B cell (primary cell): Measurements from ENCODE around the gene FASTK. TPM values are rescaled to one million over a fixed set of nuclear protein-coding genes. Genes with fewer than 3 reads are reported as not detected.

Experiments
- ATAC-seq: fragments of 200-7000 bp; cut with Tn5 transposase; one replicate; pipeline ENCODE4 v1.10.0; 2021; ENCODE audit warnings: low read depth, mild to moderate bottlenecking, moderate number of reproducible peaks, moderate library complexity
- CTCF ChIA-PET: fragments of 350-600 bp; sonication (Branson Sonifier 250); formaldehyde crosslinking; loops from one replicate; lab custom pipeline; 2021; ENCODE audit warnings: antibody characterized with exemption, inconsistent platforms; lab: Charles Lee
- POLR2A ChIA-PET: fragments of 350-600 bp; sonication (Branson Sonifier 250); formaldehyde crosslinking; loops from one replicate; lab custom pipeline; 2021; ENCODE audit warnings: antibody characterized with exemption; lab: Charles Lee
- DNase-seq: peaks from one replicate; pipeline ENCODE4 v3.0.0; 2013
- H2AFZ ChIP-seq: 2 replicates; pipeline ENCODE4 v1.6.1; 2012; ENCODE audit warnings: mild to moderate bottlenecking, low read depth, low read length; ENCODE audit not compliant: insufficient read depth, poor library complexity, severe bottlenecking
- H3K27ac ChIP-seq, 2 donors: 1 replicate in 1 of 2; 2 replicates in 1 of 2; pipeline ENCODE4 v1.5.1; 2012 to 2013; ENCODE audit warnings: low read length in 2 of 2, mild to moderate bottlenecking in 2 of 2, moderate library complexity in 1 of 2
- H3K27me3 ChIP-seq, 4 experiments: fragments of 200-600 bp in 1 of 4; sonication (generic) in 1 of 4; replicated peaks in 1 of 4; 1 replicate in 2 of 4; 2 replicates in 2 of 4; pipeline versions ENCODE4 v1.6.1 to v1.7.0; 2013 to 2016; ENCODE audit warnings: low read length in 3 of 4, mild to moderate bottlenecking in 2 of 4, mixed read lengths in 1 of 4, moderate library complexity in 1 of 4; ENCODE audit not compliant: insufficient read depth in 4 of 4, control insufficient read depth in 3 of 4; ENCODE audit errors: control extremely low read depth in 1 of 4
- H3K36me3 ChIP-seq, 2 experiments: replicated peaks in 1 of 2; 1 replicate in 1 of 2; 2 replicates in 1 of 2; pipeline versions ENCODE4 v1.6.1 to v1.7.1; 2013; ENCODE audit warnings: low read length in 1 of 2; ENCODE audit not compliant: insufficient read depth in 2 of 2, control insufficient read depth in 1 of 2; ENCODE audit errors: control extremely low read depth in 1 of 2, extremely low read depth in 1 of 2
- H3K4me1 ChIP-seq, 2 donors: fragments of 200-600 bp in 1 of 2; sonication (generic) in 1 of 2; 1 replicate in 1 of 2; 2 replicates in 1 of 2; pipeline versions ENCODE4 v1.5.1 to v1.6.1; 2013 to 2017; ENCODE audit warnings: low read length in 2 of 2; ENCODE audit not compliant: control insufficient read depth in 2 of 2, insufficient read depth in 2 of 2
- H3K4me2 ChIP-seq: replicated peaks from 2 replicates; pipeline ENCODE3; 2012; ENCODE audit warnings: mild to moderate bottlenecking, low read depth, low read length; ENCODE audit not compliant: poor library complexity, severe bottlenecking
- H3K4me3 ChIP-seq, 5 experiments: fragments of 200-600 bp in 1 of 5; sonication (generic) in 1 of 5; 1 replicate in 3 of 5; 2 replicates in 2 of 5; pipeline versions ENCODE4 v1.5.1 to v1.7.0; 2011 to 2016; ENCODE audit warnings: low read length in 4 of 5, mild to moderate bottlenecking in 4 of 5, low read depth in 2 of 5, control low read depth in 1 of 5, moderate library complexity in 1 of 5; ENCODE audit not compliant: insufficient read depth in 1 of 5; ENCODE audit errors: control extremely low read depth in 1 of 5, extremely low read depth in 1 of 5
- H3K79me2 ChIP-seq: fragments of 200-600 bp; sonication (generic); one replicate; pipeline ENCODE4 v1.6.0; 2016; ENCODE audit warnings: low read length; ENCODE audit not compliant: control insufficient read depth, insufficient read depth
- H3K9ac ChIP-seq: fragments of 200-600 bp; sonication (generic); 2 replicates; pipeline ENCODE4 v1.6.1; 2017; ENCODE audit warnings: mild to moderate bottlenecking, low read length, moderate library complexity
- H3K9me3 ChIP-seq, 3 donors: one replicate each; pipeline versions ENCODE4 v1.6.1 to v1.7.1; 2013; ENCODE audit warnings: low read length in 2 of 3; ENCODE audit not compliant: control insufficient read depth in 2 of 3, insufficient read depth in 1 of 3; ENCODE audit errors: control extremely low read depth in 1 of 3
- H4K20me1 ChIP-seq: 2 replicates; pipeline ENCODE4 v1.6.0; 2012; ENCODE audit warnings: mild to moderate bottlenecking, low read length; ENCODE audit not compliant: insufficient read depth, control insufficient read depth, poor library complexity, severe bottlenecking
- H3K27ac Mint-ChIP-seq: one replicate; pipeline ENCODE4 v1.8.0; 2021; ENCODE audit warnings: mixed read lengths
- H3K27me3 Mint-ChIP-seq: one replicate; pipeline ENCODE4 v1.8.0; 2021; ENCODE audit warnings: mixed read lengths
- H3K4me1 Mint-ChIP-seq: one replicate; pipeline ENCODE4 v1.8.0; 2021; ENCODE audit warnings: mixed read lengths
- H3K4me3 Mint-ChIP-seq: one replicate; pipeline ENCODE4 v1.8.0; 2021; ENCODE audit warnings: mixed read lengths
- H3K9me3 Mint-ChIP-seq: one replicate; pipeline ENCODE4 v1.8.0; 2022; ENCODE audit warnings: mixed read lengths; ENCODE audit not compliant: insufficient read depth
- CTCF ChIP-seq: fragments of 200-600 bp; IDR thresholded peaks from one replicate; pipeline ENCODE4 v1.8.0; 2022; ENCODE audit warnings: antibody characterized with exemption, mild to moderate bottlenecking
- EZH2 ChIP-seq: IDR thresholded peaks from 2 replicates; pipeline ENCODE4 v1.6.1; 2012; ENCODE audit warnings: borderline replicate concordance, low read depth, mild to moderate bottlenecking, moderate library complexity, low read length; ENCODE audit not compliant: insufficient read depth, poor library complexity, severe bottlenecking
- WGBS: methylation state at CpG from one replicate; pipeline ENCODE4 v1.1.5; 2013; ENCODE audit warnings: missing lambda C conversion rate; ENCODE audit not compliant: insufficient coverage; 5-methylcytosine and 5-hydroxymethylcytosine counted together
- intact Hi-C: fragments of 100-400 bp; cut with micrococcal nuclease; formaldehyde crosslinking; loops from one replicate; pipeline ENCODE4 v1.10.0; 2022
- polyA plus RNA-seq: library from polyadenylated mRNA; depleted of rRNA; stranded (reverse); fragments of >200 nt; gene quantifications from 2 replicates; pipeline ENCODE4 v1.2.3, GENCODE V29; 2012
- total RNA-seq, 2 donors: library from RNA; stranded (reverse); fragments of 120-200 nt in 1 of 2; gene quantifications; 1 replicate in 1 of 2; 2 replicates in 1 of 2; pipeline versions ENCODE4 v1.2.3 to v1.2.4, GENCODE V29; 2013 to 2022

Gene FASTK
- total and polyA plus RNA-seq, 2 donors (not counting 1 experiment from before 2014, with no cell fraction given), result 120 to 258 TPM

DNA sequence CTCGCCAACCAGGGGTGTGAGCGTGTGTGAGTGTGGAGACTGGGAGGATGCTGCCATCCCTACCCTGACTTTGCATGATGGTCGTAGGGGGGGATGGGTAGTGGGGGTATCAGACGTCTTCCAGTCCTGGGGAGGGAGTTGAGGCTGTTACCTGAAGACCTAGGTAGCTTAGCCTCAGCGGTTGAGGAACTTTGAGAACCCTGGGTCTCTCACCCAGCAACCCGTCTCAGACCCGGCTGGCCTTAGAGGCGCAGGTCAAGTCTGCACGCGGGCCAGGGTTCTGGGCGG lies 18.6 kb downstream of the FASTK start:
- H3K27me3 ChIP-seq, result no peaks in the 10 kb centered on the region
- TF ChIP-seq EZH2, result no peak
- no peak for TF ChIP-seq CTCF
- peaks cover 0 to 17% of the 10 kb centered on the region in 2 experiments for H3K36me3 ChIP-seq
- ChIA-PET POLR2A (no interaction called here), CTCF (no interaction called here)
- no peak overlapping the region for H2AFZ ChIP-seq
- H3K4me1 ChIP-seq, result peaks cover 20 to 35% of the 10 kb centered on the region in 2 donors
- no peak overlapping the region for H3K4me2 ChIP-seq
- no peak overlapping the region for H3K4me3 ChIP-seq
- H3K27ac ChIP-seq, result no peak overlapping the region
- no peak overlapping the region for H3K27ac Mint-ChIP-seq
- no peaks in the 10 kb centered on the region for H3K27me3 Mint-ChIP-seq
- DNase-seq (no peak), ATAC-seq (no peak)
- peaks cover 32% of the 10 kb centered on the region for H4K20me1 ChIP-seq
- intact Hi-C loops, result no loop called here
- H3K9me3 Mint-ChIP-seq, result no peaks in the 10 kb centered on the region
- H3K4me1 Mint-ChIP-seq, result peaks cover 35% of the 10 kb centered on the region
- H3K79me2 ChIP-seq, result peaks cover 36% of the 10 kb centered on the region
- H3K9ac ChIP-seq, result no peak overlapping the region
- peak overlapping the region; percentile 57 for H3K4me3 Mint-ChIP-seq
- no peaks in the 10 kb centered on the region for H3K9me3 ChIP-seq
- WGBS, result 99% methylated on average over 8 of the region's 11 CpGs

GRCh38 chr7:151061213-151062110 lies 19.1 kb downstream of the FASTK start:
- Histone ChIP-seq H3K27me3 (no peaks in the 10 kb centered on the region), H3K79me2 (peaks cover 37% of the 10 kb centered on the region), H3K4me2 (peak overlapping the region; percentile 100), H3K9me3 (no peaks in the 10 kb centered on the region), H3K36me3 (peaks cover 0 to 17% of the 10 kb centered on the region in 2 experiments), H3K27ac (no peak overlapping the region), H3K4me1 (peaks cover 23 to 40% of the 10 kb centered on the region in 2 donors), H2AFZ (no peak overlapping the region), H3K9ac (no peak overlapping the region), H4K20me1 (peaks cover 32% of the 10 kb centered on the region), H3K4me3 (no peak overlapping the region)
- no peak for TF ChIP-seq CTCF
- TF ChIP-seq EZH2, result no peak
- ATAC-seq, result no peak
- peak overlapping the region; percentile 57 for H3K4me3 Mint-ChIP-seq
- DNase-seq, result no peak
- no peaks in the 10 kb centered on the region for H3K27me3 Mint-ChIP-seq
- ChIA-PET POLR2A (interaction anchor here (0.7 kb wide), 1 partner anchor 105 kb away, joined by 3 read pairs; no protein-coding TSS in a partner anchor), CTCF (interaction anchor here (1.2 to 2.2 kb wide), 3 partner anchors 23 to 51 kb away, joined by 3 to 4 read pairs (median 4); no protein-coding TSS in a partner anchor)
- H3K4me1 Mint-ChIP-seq, result peaks cover 36% of the 10 kb centered on the region
- H3K27ac Mint-ChIP-seq, result no peak overlapping the region
- H3K9me3 Mint-ChIP-seq, result no peaks in the 10 kb centered on the region
- WGBS, result 89% methylated on average over 31 of the region's 33 CpGs
- intact Hi-C loops, result no loop called here
